Measurements from ENCODE around the gene LRMDA. TPM values are rescaled to one million over a fixed set of nuclear protein-coding genes. Genes with fewer than 3 reads are reported as not detected.

Gene LRMDA
- total and polyA plus RNA-seq, 2 donors (not counting 1 experiment from before 2014, with no cell fraction given) = 0.12 TPM; not detected in 1

DNA sequence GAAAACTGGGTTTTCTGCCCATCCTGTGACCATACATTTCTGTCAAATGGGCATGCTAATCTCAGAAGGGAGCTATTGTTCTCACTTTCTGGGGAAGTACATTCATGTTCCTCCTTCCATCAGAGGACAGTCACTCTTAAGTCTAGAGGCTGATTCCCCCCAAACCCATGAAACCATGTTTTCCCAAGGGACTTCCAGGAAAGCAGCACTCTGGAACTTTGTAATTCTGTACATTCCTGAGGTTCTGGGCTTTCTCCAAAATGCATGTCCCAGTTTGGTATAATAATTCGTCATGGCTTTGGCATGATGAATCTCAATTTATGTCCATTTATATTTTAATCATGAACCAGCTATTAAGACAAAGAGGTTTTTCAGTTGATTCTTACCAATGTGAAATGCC is 688.1 kb downstream of the LRMDA start:
- no peak overlapping the region for H3K4me3 Mint-ChIP-seq
- WGBS (ENCODE audit: insufficient coverage) = no CpG with 5 or more reads among the region's 1 CpG

DNA sequence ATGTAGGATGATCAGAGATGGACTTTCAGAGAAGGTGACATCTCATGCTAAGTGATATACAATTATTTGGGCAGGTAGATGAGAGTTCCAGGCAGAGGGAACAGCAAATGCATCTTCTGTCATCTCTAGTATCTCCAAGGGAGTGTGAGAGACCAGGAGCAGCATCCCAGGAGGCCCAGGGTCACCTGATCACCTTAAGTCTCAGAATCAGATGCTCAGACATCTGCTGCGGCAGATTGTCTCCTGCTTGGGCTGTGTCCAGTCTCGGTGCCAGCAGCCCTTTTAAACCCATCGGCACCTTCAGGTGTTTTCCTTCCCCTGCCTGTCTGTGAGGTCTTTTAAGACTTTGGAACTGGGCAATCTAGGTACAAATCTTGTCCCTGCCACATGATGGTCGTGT is 690.6 kb downstream of the LRMDA start:
- ChIA-PET CTCF (no interaction called here), POLR2A (no interaction called here)
- no peak overlapping the region for H3K27ac ChIP-seq (ENCODE audit: low read length in 2 of 2)
- ATAC-seq (ENCODE audit: low read depth) (no peak), DNase-seq (no peak)
- H2AFZ ChIP-seq (ENCODE audit: insufficient read depth, low read depth, low read length, poor library complexity, severe bottlenecking) = no peak overlapping the region
- peaks cover 0 to 5% (median 0%) of the 10 kb centered on the region in 4 experiments for H3K27me3 ChIP-seq (replicated peaks in 1 of 4; ENCODE audit: control extremely low read depth in 1 of 4, control insufficient read depth in 3 of 4, insufficient read depth in 4 of 4, low read length in 3 of 4)
- 100% methylated on average over 3 of the region's 4 CpGs for WGBS (ENCODE audit: insufficient coverage)
- peaks cover 6% of the 10 kb centered on the region for H3K27me3 Mint-ChIP-seq
- H3K79me2 ChIP-seq (ENCODE audit: control insufficient read depth, insufficient read depth, low read length) = no peaks in the 10 kb centered on the region
- intact Hi-C loops (cut with micrococcal nuclease) = no loop called here
- no peaks in the 10 kb centered on the region for H3K4me1 ChIP-seq (ENCODE audit: control insufficient read depth in 2 of 2, insufficient read depth in 2 of 2, low read length in 2 of 2)
- TF ChIP-seq EZH2 (IDR thresholded peaks at IDR 0.05; ENCODE audit: borderline replicate concordance, insufficient read depth, low read depth, low read length, poor library complexity, severe bottlenecking) = no peak
- TF ChIP-seq, protein P1, sequence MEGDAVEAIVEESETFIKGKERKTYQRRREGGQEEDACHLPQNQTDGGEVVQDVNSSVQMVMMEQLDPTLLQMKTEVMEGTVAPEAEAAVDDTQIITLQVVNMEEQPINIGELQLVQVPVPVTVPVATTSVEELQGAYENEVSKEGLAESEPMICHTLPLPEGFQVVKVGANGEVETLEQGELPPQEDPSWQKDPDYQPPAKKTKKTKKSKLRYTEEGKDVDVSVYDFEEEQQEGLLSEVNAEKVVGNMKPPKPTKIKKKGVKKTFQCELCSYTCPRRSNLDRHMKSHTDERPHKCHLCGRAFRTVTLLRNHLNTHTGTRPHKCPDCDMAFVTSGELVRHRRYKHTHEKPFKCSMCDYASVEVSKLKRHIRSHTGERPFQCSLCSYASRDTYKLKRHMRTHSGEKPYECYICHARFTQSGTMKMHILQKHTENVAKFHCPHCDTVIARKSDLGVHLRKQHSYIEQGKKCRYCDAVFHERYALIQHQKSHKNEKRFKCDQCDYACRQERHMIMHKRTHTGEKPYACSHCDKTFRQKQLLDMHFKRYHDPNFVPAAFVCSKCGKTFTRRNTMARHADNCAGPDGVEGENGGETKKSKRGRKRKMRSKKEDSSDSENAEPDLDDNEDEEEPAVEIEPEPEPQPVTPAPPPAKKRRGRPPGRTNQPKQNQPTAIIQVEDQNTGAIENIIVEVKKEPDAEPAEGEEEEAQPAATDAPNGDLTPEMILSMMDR (IDR thresholded peaks at IDR 0.05) = no peak
- no peak overlapping the region for H3K4me3 ChIP-seq (ENCODE audit: control extremely low read depth in 1 of 5, extremely low read depth in 1 of 5, insufficient read depth in 1 of 5, low read depth in 2 of 5, low read length in 4 of 5)
- no peak overlapping the region for H3K9ac ChIP-seq (ENCODE audit: low read length)
- no peak overlapping the region for H3K27ac Mint-ChIP-seq
- no peak overlapping the region for H3K4me2 ChIP-seq (replicated peaks; ENCODE audit: low read depth, low read length, poor library complexity, severe bottlenecking)
- no peaks in the 10 kb centered on the region for H3K4me1 Mint-ChIP-seq
- H3K9me3 Mint-ChIP-seq (ENCODE audit: insufficient read depth) = no peaks in the 10 kb centered on the region
- H3K9me3 ChIP-seq (ENCODE audit: control extremely low read depth in 1 of 3, control insufficient read depth in 2 of 3, insufficient read depth in 1 of 3, low read length in 2 of 3) = no peaks in the 10 kb centered on the region
- no peak overlapping the region for H3K4me3 Mint-ChIP-seq
- no peaks in the 10 kb centered on the region for H3K36me3 ChIP-seq (replicated peaks in 1 of 2; ENCODE audit: control extremely low read depth in 1 of 2, control insufficient read depth in 1 of 2, extremely low read depth in 1 of 2, insufficient read depth in 2 of 2, low read length in 1 of 2)
- no peaks in the 10 kb centered on the region for H4K20me1 ChIP-seq (ENCODE audit: control insufficient read depth, insufficient read depth, low read length, poor library complexity, severe bottlenecking)

More for the DNA sequence above, 688.1 kb downstream of the LRMDA start:
- Histone ChIP-seq H3K27ac (ENCODE audit: low read length in 2 of 2) (no peak overlapping the region), H3K27me3 (replicated peaks in 1 of 4; ENCODE audit: control extremely low read depth in 1 of 4, control insufficient read depth in 3 of 4, insufficient read depth in 4 of 4, low read length in 3 of 4) (peaks cover 0 to 3% (median 0%) of the 10 kb centered on the region in 4 experiments), H3K36me3 (replicated peaks in 1 of 2; ENCODE audit: control extremely low read depth in 1 of 2, control insufficient read depth in 1 of 2, extremely low read depth in 1 of 2, insufficient read depth in 2 of 2, low read length in 1 of 2) (no peaks in the 10 kb centered on the region), H3K4me3 (ENCODE audit: control extremely low read depth in 1 of 5, extremely low read depth in 1 of 5, insufficient read depth in 1 of 5, low read depth in 2 of 5, low read length in 4 of 5) (no peak overlapping the region), H4K20me1 (ENCODE audit: control insufficient read depth, insufficient read depth, low read length, poor library complexity, severe bottlenecking) (no peaks in the 10 kb centered on the region), H3K9ac (ENCODE audit: low read length) (no peak overlapping the region), H2AFZ (ENCODE audit: insufficient read depth, low read depth, low read length, poor library complexity, severe bottlenecking) (no peak overlapping the region), H3K4me1 (ENCODE audit: control insufficient read depth in 2 of 2, insufficient read depth in 2 of 2, low read length in 2 of 2) (no peaks in the 10 kb centered on the region), H3K79me2 (ENCODE audit: control insufficient read depth, insufficient read depth, low read length) (no peaks in the 10 kb centered on the region), H3K4me2 (replicated peaks; ENCODE audit: low read depth, low read length, poor library complexity, severe bottlenecking) (no peak overlapping the region), H3K9me3 (ENCODE audit: control extremely low read depth in 1 of 3, control insufficient read depth in 2 of 3, insufficient read depth in 1 of 3, low read length in 2 of 3) (peaks cover 0 to 3% (median 0%) of the 10 kb centered on the region in 3 donors)
- ChIA-PET CTCF (no interaction called here), POLR2A (no interaction called here)
- no peak overlapping the region for H3K27ac Mint-ChIP-seq
- H3K9me3 Mint-ChIP-seq (ENCODE audit: insufficient read depth) = no peaks in the 10 kb centered on the region
- DNase-seq = no peak
- no peak for ATAC-seq (ENCODE audit: low read depth)
- H3K27me3 Mint-ChIP-seq = peaks cover 3% of the 10 kb centered on the region
- intact Hi-C loops (cut with micrococcal nuclease) = no loop called here
- H3K4me1 Mint-ChIP-seq = no peaks in the 10 kb centered on the region
- no peak for TF ChIP-seq EZH2 (IDR thresholded peaks at IDR 0.05; ENCODE audit: borderline replicate concordance, insufficient read depth, low read depth, low read length, poor library complexity, severe bottlenecking)
- TF ChIP-seq, protein P1 (IDR thresholded peaks at IDR 0.05) = no peak
